Middle frontal gyrus (tissue), 1 donor: ENCODE measurements around the gene PHTF1.

Experiments
- DNase-seq: peaks from one replicate; pipeline ENCODE4 v3.0.0-alpha.2; 2015; ENCODE audit warnings: low spot score; ENCODE audit errors: extremely low spot score

Gene PHTF1

GRCh38 chr1:113759333-113760101 lies at the start of gene PHTF1:
Gene PHTF1 (minus strand): TSS chr1:113759486. CDS start chr1:113758703, 783 bp downstream.
- peak; percentile 26 for DNase-seq

- no peak for DNase-seq
These were observed 49.3 kb upstream of the PHTF1 start for GRCh38 chr1:113808450-113809195.

- no peak for DNase-seq
These were observed 46.4 kb upstream of the PHTF1 start for GRCh38 chr1:113805639-113806038.

GRCh38 chr1:113805256-113805531 lies 45.9 kb upstream of the PHTF1 start:
- no peak for DNase-seq

- DNase-seq = no peak
These were observed 45.4 kb upstream of the PHTF1 start for GRCh38 chr1:113804421-113805255.

GRCh38 chr1:113802367-113803007 lies 43.2 kb upstream of the PHTF1 start:
- DNase-seq = no peak

GRCh38 chr1:113800487-113800886 lies 41.2 kb upstream of the PHTF1 start:
- no peak for DNase-seq

GRCh38 chr1:113797472-113797871 lies 38.2 kb upstream of the PHTF1 start:
- DNase-seq = no peak

GRCh38 chr1:113793878-113794834 lies 34.9 kb upstream of the PHTF1 start:
- no peak for DNase-seq

- no peak for DNase-seq
These were observed 33.7 kb upstream of the PHTF1 start for GRCh38 chr1:113792986-113793385.

- DNase-seq = no peak
These were observed 33.2 kb upstream of the PHTF1 start for GRCh38 chr1:113792471-113792870.

GRCh38 chr1:113788802-113789201 lies 29.5 kb upstream of the PHTF1 start:
- no peak for DNase-seq

GRCh38 chr1:113787663-113788062 lies 28.4 kb upstream of the PHTF1 start:
- no peak for DNase-seq

- no peak for DNase-seq
These were observed 26.8 kb upstream of the PHTF1 start for GRCh38 chr1:113786069-113786468.

- no peak for DNase-seq
These were observed 25.0 kb upstream of the PHTF1 start for GRCh38 chr1:113784104-113784779.

- DNase-seq = no peak
These were observed 24.2 kb upstream of the PHTF1 start for GRCh38 chr1:113783254-113784103.

GRCh38 chr1:113782406-113782805 lies 23.1 kb upstream of the PHTF1 start:
- DNase-seq = no peak

- no peak for DNase-seq
These were observed 21.3 kb upstream of the PHTF1 start for GRCh38 chr1:113780374-113781146.
